ENCODE results near the gene NUCKS1.

The NUCKS1 gene

GRCh38 chr1:205669341-205670149 lies 80.4 kb downstream of the NUCKS1 start:
- H2BK120ac ChIP-seq (ENCODE audit: low read depth, low read length): peak overlapping the region; percentile 84
- H2BK5ac ChIP-seq (ENCODE audit: low read length): peak overlapping the region; percentile 96
- no peaks in the 10 kb centered on the region for H3K27me3 ChIP-seq (ENCODE audit: control insufficient read depth in 3 of 3, insufficient read depth in 3 of 3, low read depth in 1 of 3, low read length in 3 of 3)
- peak overlapping the region; percentile 98 for H3K27ac ChIP-seq (replicated peaks; ENCODE audit: low read length)
- H2AK5ac ChIP-seq (ENCODE audit: low read depth, low read length): peak overlapping the region; percentile 54
- H3K4me1 ChIP-seq (ENCODE audit: control insufficient read depth in 2 of 2, insufficient read depth in 1 of 2, low read depth in 1 of 2, low read length in 2 of 2): peaks cover 41 to 50% of the 10 kb centered on the region in 2 donors
- peak overlapping the region in 1 of 2 donors; percentile 7 for H3K4me3 ChIP-seq (ENCODE audit: low read length in 2 of 2)
- H3K4ac ChIP-seq (ENCODE audit: low read length): peak overlapping the region; percentile 96
- WGBS, 2 donors (ENCODE audit: extremely low coverage in 2 of 2, insufficient read length in 2 of 2, insufficient replicate concordance in 1 of 2): no CpG with 5 or more reads among the region's 20 CpGs
- H3K9ac ChIP-seq (ENCODE audit: low read depth, low read length, poor library complexity): peak overlapping the region; percentile 9
- H3K79me1 ChIP-seq (ENCODE audit: low read depth, low read length): peaks cover 4% of the 10 kb centered on the region
- peak overlapping the region; percentile 63 for H3K14ac ChIP-seq (ENCODE audit: low read length)
- H2AFZ ChIP-seq (ENCODE audit: low read length): peak overlapping the region; percentile 81
- peak overlapping the region; percentile 70 for H3K4me2 ChIP-seq (ENCODE audit: insufficient read depth, low read length, poor library complexity, severe bottlenecking)
- H3K9me3 ChIP-seq (replicated peaks in 1 of 2; ENCODE audit: control insufficient read depth in 2 of 2, insufficient read depth in 1 of 2, low read depth in 1 of 2, low read length in 2 of 2): no peaks in the 10 kb centered on the region
- H4K91ac ChIP-seq (ENCODE audit: low read depth, low read length, poor library complexity): peak overlapping the region; percentile 98
- H3K36me3 ChIP-seq (replicated peaks in 1 of 2; ENCODE audit: control insufficient read depth in 2 of 2, insufficient read depth in 2 of 2, low read length in 2 of 2): no peaks in the 10 kb centered on the region
- peak overlapping the region; percentile 93 for H3K18ac ChIP-seq (ENCODE audit: low read length)
- H4K8ac ChIP-seq (ENCODE audit: low read depth, low read length): peak overlapping the region; percentile 45
- H2BK15ac ChIP-seq (ENCODE audit: low read length): peak overlapping the region; percentile 23
- no peak for DNase-seq (ENCODE audit: low spot score)
- peak overlapping the region; percentile 98 for H2BK12ac ChIP-seq (ENCODE audit: low read length)
- peak overlapping the region; percentile 14 for H3K23ac ChIP-seq (ENCODE audit: low read depth, low read length, poor library complexity)

- Histone ChIP-seq H4K91ac (ENCODE audit: low read depth, low read length, poor library complexity) (no peak overlapping the region), H3K14ac (ENCODE audit: low read length) (no peak overlapping the region), H4K8ac (ENCODE audit: low read depth, low read length) (no peak overlapping the region), H3K4me1 (ENCODE audit: control insufficient read depth in 2 of 2, insufficient read depth in 1 of 2, low read depth in 1 of 2, low read length in 2 of 2) (peaks cover 41 to 50% of the 10 kb centered on the region in 2 donors), H2AK5ac (ENCODE audit: low read depth, low read length) (peak overlapping the region; percentile 51), H3K79me1 (ENCODE audit: low read depth, low read length) (peaks cover 4% of the 10 kb centered on the region), H3K9me3 (replicated peaks in 1 of 2; ENCODE audit: control insufficient read depth in 2 of 2, insufficient read depth in 1 of 2, low read depth in 1 of 2, low read length in 2 of 2) (no peaks in the 10 kb centered on the region), H3K4me2 (ENCODE audit: insufficient read depth, low read length, poor library complexity, severe bottlenecking) (no peak overlapping the region), H2BK5ac (ENCODE audit: low read length) (peak overlapping the region; percentile 96), H2BK120ac (ENCODE audit: low read depth, low read length) (peak overlapping the region; percentile 84), H3K4me3 (ENCODE audit: low read length in 2 of 2) (no peak overlapping the region), H3K36me3 (replicated peaks in 1 of 2; ENCODE audit: control insufficient read depth in 2 of 2, insufficient read depth in 2 of 2, low read length in 2 of 2) (no peaks in the 10 kb centered on the region), H2BK12ac (ENCODE audit: low read length) (peak overlapping the region; percentile 34), H3K27me3 (ENCODE audit: control insufficient read depth in 3 of 3, insufficient read depth in 3 of 3, low read depth in 1 of 3, low read length in 3 of 3) (no peaks in the 10 kb centered on the region), H3K23ac (ENCODE audit: low read depth, low read length, poor library complexity) (no peak overlapping the region), H2BK15ac (ENCODE audit: low read length) (peak overlapping the region; percentile 23), H3K18ac (ENCODE audit: low read length) (peak overlapping the region; percentile 93), H3K4ac (ENCODE audit: low read length) (no peak overlapping the region), H3K27ac (replicated peaks; ENCODE audit: low read length) (peak overlapping the region; percentile 98), H2AFZ (ENCODE audit: low read length) (peak overlapping the region; percentile 81), H3K9ac (ENCODE audit: low read depth, low read length, poor library complexity) (no peak overlapping the region)
- WGBS, 2 donors (ENCODE audit: extremely low coverage in 2 of 2, insufficient read length in 2 of 2, insufficient replicate concordance in 1 of 2): no CpG with 5 or more reads among the region's 5 CpGs
- DNase-seq (ENCODE audit: low spot score): no peak
Measured at GRCh38 chr1:205668951-205669340, 81.0 kb downstream of the NUCKS1 start.

GRCh38 chr1:205667909-205668643 lies 81.9 kb downstream of the NUCKS1 start:
- H2BK5ac ChIP-seq (ENCODE audit: low read length): peak overlapping the region; percentile 9
- peak overlapping the region; percentile 42 for H3K18ac ChIP-seq (ENCODE audit: low read length)
- H2BK15ac ChIP-seq (ENCODE audit: low read length): peak overlapping the region; percentile 8
- H3K14ac ChIP-seq (ENCODE audit: low read length): no peak overlapping the region
- no peak overlapping the region for H3K4me2 ChIP-seq (ENCODE audit: insufficient read depth, low read length, poor library complexity, severe bottlenecking)
- H2BK120ac ChIP-seq (ENCODE audit: low read depth, low read length): no peak overlapping the region
- no peak overlapping the region for H3K4ac ChIP-seq (ENCODE audit: low read length)
- no peak overlapping the region for H3K27ac ChIP-seq (replicated peaks; ENCODE audit: low read length)
- H2AFZ ChIP-seq (ENCODE audit: low read length): no peak overlapping the region
- H3K36me3 ChIP-seq (replicated peaks in 1 of 2; ENCODE audit: control insufficient read depth in 2 of 2, insufficient read depth in 2 of 2, low read length in 2 of 2): no peaks in the 10 kb centered on the region
- no peak overlapping the region for H2BK12ac ChIP-seq (ENCODE audit: low read length)
- H4K8ac ChIP-seq (ENCODE audit: low read depth, low read length): no peak overlapping the region
- H3K4me1 ChIP-seq (ENCODE audit: control insufficient read depth in 2 of 2, insufficient read depth in 1 of 2, low read depth in 1 of 2, low read length in 2 of 2): peaks cover 41 to 48% of the 10 kb centered on the region in 2 donors
- no peak overlapping the region for H2AK5ac ChIP-seq (ENCODE audit: low read depth, low read length)
- no peaks in the 10 kb centered on the region for H3K9me3 ChIP-seq (replicated peaks in 1 of 2; ENCODE audit: control insufficient read depth in 2 of 2, insufficient read depth in 1 of 2, low read depth in 1 of 2, low read length in 2 of 2)
- no peak for DNase-seq (ENCODE audit: low spot score)
- no peak overlapping the region for H4K91ac ChIP-seq (ENCODE audit: low read depth, low read length, poor library complexity)
- no peak overlapping the region for H3K9ac ChIP-seq (ENCODE audit: low read depth, low read length, poor library complexity)
- H3K79me1 ChIP-seq (ENCODE audit: low read depth, low read length): peaks cover 4% of the 10 kb centered on the region
- no CpG with 5 or more reads among the region's 11 CpGs for WGBS, 2 donors (ENCODE audit: extremely low coverage in 2 of 2, insufficient read length in 2 of 2, insufficient replicate concordance in 1 of 2)
- no peak overlapping the region for H3K23ac ChIP-seq (ENCODE audit: low read depth, low read length, poor library complexity)
- H3K27me3 ChIP-seq (ENCODE audit: control insufficient read depth in 3 of 3, insufficient read depth in 3 of 3, low read depth in 1 of 3, low read length in 3 of 3): no peaks in the 10 kb centered on the region
- no peak overlapping the region for H3K4me3 ChIP-seq (ENCODE audit: low read length in 2 of 2)
